Neuronal stem cell (in vitro differentiated cells): Measurements from ENCODE around the gene ABHD1.
A peak's percentile ranks its signal among the peaks of the same experiment; 100 is the strongest.

Experiments used
- DNase-seq: peaks from one replicate; pipeline ENCODE4 v3.0.0-alpha.2; 2013; ENCODE audit warnings: low spot score
- H2AFZ ChIP-seq: one replicate; pipeline ENCODE4 v1.6.1; 2013; ENCODE audit warnings: mild to moderate bottlenecking, low read length, inconsistent platforms
- H2AK5ac ChIP-seq: 2 replicates; pipeline ENCODE4 v1.6.1; 2013; ENCODE audit warnings: low read depth, mild to moderate bottlenecking, inconsistent platforms, low read length, moderate library complexity, mixed read lengths
- H2BK120ac ChIP-seq: 2 replicates; pipeline ENCODE4 v1.6.1; 2013; ENCODE audit warnings: low read depth, mild to moderate bottlenecking, inconsistent platforms, low read length, moderate library complexity, mixed read lengths
- H2BK12ac ChIP-seq: one replicate; pipeline ENCODE4 v1.6.1; 2013; ENCODE audit warnings: low read length, inconsistent platforms
- H2BK15ac ChIP-seq: 2 replicates; pipeline ENCODE4 v1.6.1; 2013; ENCODE audit warnings: mild to moderate bottlenecking, low read length, inconsistent platforms, mixed read lengths
- H2BK5ac ChIP-seq: one replicate; pipeline ENCODE4 v1.6.1; 2013; ENCODE audit warnings: inconsistent platforms, mild to moderate bottlenecking, low read length, moderate library complexity
- H3K14ac ChIP-seq: one replicate; pipeline ENCODE4 v1.6.1; 2013; ENCODE audit warnings: low read length, inconsistent platforms
- H3K18ac ChIP-seq: 2 replicates; pipeline ENCODE4 v1.6.1; 2013; ENCODE audit warnings: low read length, inconsistent platforms
- H3K23ac ChIP-seq: 2 replicates; pipeline ENCODE4 v1.6.1; 2013; ENCODE audit warnings: low read depth, mild to moderate bottlenecking, mixed read lengths, low read length, inconsistent platforms; ENCODE audit not compliant: poor library complexity
- H3K27ac ChIP-seq: replicated peaks from 3 replicates; pipeline ENCODE4 v1.5.1; 2013; ENCODE audit warnings: low read length, inconsistent platforms
- H3K27me3 ChIP-seq, 3 experiments: 2 replicates each; pipeline ENCODE4 v1.6.1; 2013; ENCODE audit warnings: low read length in 3 of 3, mild to moderate bottlenecking in 2 of 3, inconsistent platforms in 1 of 3, low read depth in 1 of 3, mixed read lengths in 1 of 3, moderate library complexity in 1 of 3; ENCODE audit not compliant: control insufficient read depth in 3 of 3, insufficient read depth in 3 of 3
- H3K36me3 ChIP-seq, 2 donors: replicated peaks in 1 of 2; 2 replicates each; pipeline ENCODE4 v1.6.1; 2013; ENCODE audit warnings: low read length in 2 of 2; ENCODE audit not compliant: control insufficient read depth in 2 of 2, insufficient read depth in 2 of 2
- H3K4ac ChIP-seq: 2 replicates; pipeline ENCODE4 v1.6.1; 2013; ENCODE audit warnings: inconsistent platforms, mild to moderate bottlenecking, low read length, moderate library complexity
- H3K4me1 ChIP-seq, 2 donors: 1 replicate in 1 of 2; 2 replicates in 1 of 2; pipeline ENCODE4 v1.6.1; 2013; ENCODE audit warnings: low read length in 2 of 2, low read depth in 1 of 2; ENCODE audit not compliant: control insufficient read depth in 2 of 2, insufficient read depth in 1 of 2
- H3K4me2 ChIP-seq: one replicate; pipeline ENCODE4 v1.6.1; 2013; ENCODE audit warnings: mild to moderate bottlenecking, low read length, inconsistent platforms; ENCODE audit not compliant: insufficient read depth, poor library complexity, severe bottlenecking
- H3K4me3 ChIP-seq, 2 donors: 2 replicates each; pipeline ENCODE4 v1.5.1; 2013; ENCODE audit warnings: low read length in 2 of 2, mild to moderate bottlenecking in 2 of 2, inconsistent platforms in 1 of 2, moderate library complexity in 1 of 2
- H3K79me1 ChIP-seq: one replicate; pipeline ENCODE4 v1.6.1; 2013; ENCODE audit warnings: low read depth, mild to moderate bottlenecking, inconsistent platforms, low read length, moderate library complexity
- H3K9ac ChIP-seq: one replicate; pipeline ENCODE4 v1.6.1; 2013; ENCODE audit warnings: mild to moderate bottlenecking, low read depth, low read length, inconsistent platforms; ENCODE audit not compliant: poor library complexity
- H3K9me3 ChIP-seq, 2 donors: replicated peaks in 1 of 2; 2 replicates each; pipeline versions ENCODE3 to v1.6.1; 2013; ENCODE audit warnings: low read length in 2 of 2, mild to moderate bottlenecking in 2 of 2, inconsistent platforms in 1 of 2, low read depth in 1 of 2, mixed read lengths in 1 of 2, moderate library complexity in 1 of 2; ENCODE audit not compliant: control insufficient read depth in 2 of 2, insufficient read depth in 1 of 2
- H4K8ac ChIP-seq: one replicate; pipeline ENCODE4 v1.6.1; 2013; ENCODE audit warnings: low read depth, mild to moderate bottlenecking, inconsistent platforms, low read length, moderate library complexity
- H4K91ac ChIP-seq: one replicate; pipeline ENCODE4 v1.6.1; 2013; ENCODE audit warnings: low read length, low read depth, mild to moderate bottlenecking, inconsistent platforms; ENCODE audit not compliant: poor library complexity
- WGBS, 2 donors: extraction: QIAGEN DNeasy Blood & Tissue Kit; methylation state at CpG; one replicate each; pipeline ENCODE4 v1.1.7; 2013; ENCODE audit warnings: missing lambda C conversion rate in 2 of 2, mixed read lengths in 1 of 2; ENCODE audit not compliant: insufficient read length in 2 of 2, insufficient replicate concordance in 1 of 2; ENCODE audit errors: extremely low coverage in 2 of 2; 5-methylcytosine and 5-hydroxymethylcytosine counted together

ABHD1 gene

DNA sequence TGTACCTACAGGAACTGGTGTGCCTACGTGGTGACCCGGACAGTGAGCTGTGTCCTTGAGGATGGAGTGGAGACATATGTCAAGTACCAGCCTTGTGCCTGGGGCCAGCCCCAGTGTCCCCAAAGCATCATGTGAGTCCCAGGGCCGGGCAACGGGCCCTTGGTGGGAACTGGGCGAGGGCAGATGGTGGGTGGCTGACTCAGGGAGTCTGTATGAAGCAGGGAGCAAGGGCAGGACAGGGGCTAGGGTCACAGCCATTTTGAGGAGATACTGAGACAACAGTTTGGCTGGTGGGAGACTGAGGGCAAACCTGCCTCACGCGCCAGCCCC, 43.5 kb upstream of the ABHD1 start:
- Histone ChIP-seq H3K4me2 (no peak overlapping the region), H3K18ac (no peak overlapping the region), H4K91ac (no peak overlapping the region), H2BK120ac (peak overlapping the region; percentile 90), H2BK5ac (peak overlapping the region; percentile 57), H2BK15ac (peak overlapping the region; percentile 96), H3K14ac (peak overlapping the region; percentile 25), H3K27me3 (peaks cover 0 to under 1% (median 0%) of the 10 kb centered on the region in 3 experiments), H4K8ac (no peak overlapping the region), H3K36me3 (no peaks in the 10 kb centered on the region), H3K4me1 (peaks cover 12 to 50% of the 10 kb centered on the region in 2 donors), H3K9me3 (no peaks in the 10 kb centered on the region), H3K4ac (no peak overlapping the region), H2AFZ (peak overlapping the region; percentile 16), H3K9ac (peak overlapping the region; percentile 63), H3K27ac (no peak overlapping the region), H3K4me3 (no peak overlapping the region), H3K79me1 (no peaks in the 10 kb centered on the region), H2BK12ac (peak overlapping the region; percentile 67), H3K23ac (peak overlapping the region; percentile 76), H2AK5ac (peak overlapping the region; percentile 71)
- WGBS, 2 donors, result no CpG with 5 or more reads among the region's 7 CpGs
- no peak for DNase-seq

DNA sequence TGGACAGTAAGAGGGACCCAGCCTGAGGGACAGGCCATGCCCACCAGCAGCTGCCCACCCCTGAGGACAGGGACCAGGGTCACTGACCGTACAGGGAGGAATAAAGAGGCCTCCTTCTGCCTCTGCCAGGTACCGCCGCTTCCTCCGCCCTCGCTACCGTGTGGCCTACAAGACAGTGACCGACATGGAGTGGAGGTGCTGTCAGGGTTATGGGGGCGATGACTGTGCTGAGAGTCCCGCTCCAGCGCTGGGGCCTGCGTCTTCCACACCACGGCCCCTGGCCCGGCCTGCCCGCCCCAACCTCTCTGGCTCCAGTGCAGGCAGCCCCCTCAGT, 43.0 kb upstream of the ABHD1 start:
- Histone ChIP-seq H2BK5ac (peak overlapping the region; percentile 57), H3K14ac (peak overlapping the region; percentile 67), H4K91ac (peak overlapping the region; percentile 86), H4K8ac (peak overlapping the region; percentile 53), H2AK5ac (peak overlapping the region; percentile 71), H3K4ac (peak overlapping the region; percentile 97), H3K9me3 (no peaks in the 10 kb centered on the region), H3K4me2 (peak overlapping the region; percentile 29), H3K4me1 (peaks cover 15 to 50% of the 10 kb centered on the region in 2 donors), H2BK120ac (peak overlapping the region; percentile 90), H3K27ac (no peak overlapping the region), H3K36me3 (no peaks in the 10 kb centered on the region), H2BK15ac (peak overlapping the region; percentile 96), H3K79me1 (no peaks in the 10 kb centered on the region), H3K18ac (peak overlapping the region; percentile 92), H3K9ac (peak overlapping the region; percentile 38), H2AFZ (peak overlapping the region; percentile 71), H3K23ac (peak overlapping the region; percentile 76), H2BK12ac (peak overlapping the region; percentile 67), H3K27me3 (peaks cover 0 to 2% (median 0%) of the 10 kb centered on the region in 3 experiments), H3K4me3 (no peak overlapping the region)
- WGBS, 2 donors, result no CpG with 5 or more reads among the region's 14 CpGs
- DNase-seq, result no peak

DNA sequence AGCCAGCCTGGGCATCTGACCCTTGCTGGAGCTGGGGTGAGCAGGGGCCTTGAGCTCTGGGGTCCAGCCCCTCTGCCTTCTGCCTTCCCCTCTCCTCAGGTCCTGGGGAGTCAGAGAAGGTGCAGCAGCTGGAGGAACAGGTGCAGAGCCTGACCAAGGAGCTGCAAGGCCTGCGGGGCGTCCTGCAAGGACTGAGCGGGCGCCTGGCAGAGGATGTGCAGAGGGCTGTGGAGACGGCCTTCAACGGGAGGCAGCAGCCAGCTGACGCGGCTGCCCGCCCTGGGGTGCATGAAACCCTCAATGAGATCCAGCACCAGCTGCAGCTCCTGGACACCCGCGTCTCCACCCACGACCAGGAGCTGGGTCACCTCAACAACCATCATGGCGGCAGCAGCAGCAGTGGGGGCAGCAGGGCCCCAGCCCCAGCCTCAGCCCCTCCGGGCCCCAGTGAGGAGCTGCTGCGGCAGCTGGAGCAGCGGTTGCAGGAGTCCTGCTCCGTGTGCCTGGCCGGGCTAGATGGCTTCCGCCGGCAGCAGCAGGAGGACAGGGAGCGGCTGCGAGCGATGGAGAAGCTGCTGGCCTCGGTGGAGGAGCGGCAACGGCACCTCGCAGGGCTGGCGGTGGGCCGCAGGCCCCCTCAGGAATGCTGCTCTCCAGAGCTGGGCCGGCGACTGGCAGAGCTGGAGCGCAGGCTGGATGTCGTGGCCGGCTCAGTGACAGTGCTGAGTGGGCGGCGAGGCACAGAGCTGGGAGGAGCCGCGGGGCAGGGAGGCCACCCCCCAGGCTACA, 41.4 kb upstream of the ABHD1 start:
- H3K9ac ChIP-seq, result no peak overlapping the region
- H2BK12ac ChIP-seq, result peak overlapping the region; percentile 59
- peaks cover 0 to 6% (median 0%) of the 10 kb centered on the region in 3 experiments for H3K27me3 ChIP-seq
- no peak for DNase-seq
- H3K23ac ChIP-seq, result no peak overlapping the region
- peak overlapping the region; percentile 11 for H2BK120ac ChIP-seq
- H3K4me3 ChIP-seq, result no peak overlapping the region
- no peak overlapping the region for H4K8ac ChIP-seq
- peak overlapping the region; percentile 40 for H4K91ac ChIP-seq
- no peak overlapping the region for H3K14ac ChIP-seq
- H3K27ac ChIP-seq, result no peak overlapping the region
- peak overlapping the region; percentile 55 for H2BK5ac ChIP-seq
- no peaks in the 10 kb centered on the region for H3K36me3 ChIP-seq
- H2BK15ac ChIP-seq, result peak overlapping the region; percentile 64
- no peak overlapping the region for H3K4ac ChIP-seq
- peak overlapping the region; percentile 33 for H3K18ac ChIP-seq
- H3K4me1 ChIP-seq, result peaks cover 15 to 43% of the 10 kb centered on the region in 2 donors
- WGBS, 2 donors, result no CpG with 5 or more reads among the region's 38 CpGs
- no peaks in the 10 kb centered on the region for H3K79me1 ChIP-seq
- H2AFZ ChIP-seq, result no peak overlapping the region
- H3K4me2 ChIP-seq, result no peak overlapping the region
- peak overlapping the region; percentile 66 for H2AK5ac ChIP-seq
- H3K9me3 ChIP-seq, result no peaks in the 10 kb centered on the region

- H2AFZ ChIP-seq, result no peak overlapping the region
- no peak overlapping the region for H3K4me3 ChIP-seq
- H3K4me2 ChIP-seq, result no peak overlapping the region
- H3K9me3 ChIP-seq, result no peaks in the 10 kb centered on the region
- WGBS, 2 donors, result no CpG with 5 or more reads among the region's 27 CpGs
- H2BK12ac ChIP-seq, result no peak overlapping the region
- no peak for DNase-seq
- peak overlapping the region; percentile 8 for H3K18ac ChIP-seq
- H2BK5ac ChIP-seq, result no peak overlapping the region
- no peak overlapping the region for H3K9ac ChIP-seq
- H3K4ac ChIP-seq, result no peak overlapping the region
- no peaks in the 10 kb centered on the region for H3K79me1 ChIP-seq
- H2BK15ac ChIP-seq, result peak overlapping the region; percentile 64
- peak overlapping the region; percentile 92 for H2AK5ac ChIP-seq
- H3K27me3 ChIP-seq, result peaks cover 0 to 6% (median 6%) of the 10 kb centered on the region in 3 experiments
- no peak overlapping the region for H3K27ac ChIP-seq
- H3K4me1 ChIP-seq, result peaks cover 15 to 42% of the 10 kb centered on the region in 2 donors
- no peaks in the 10 kb centered on the region for H3K36me3 ChIP-seq
- no peak overlapping the region for H2BK120ac ChIP-seq
- H4K91ac ChIP-seq, result no peak overlapping the region
- no peak overlapping the region for H4K8ac ChIP-seq
- no peak overlapping the region for H3K23ac ChIP-seq
- no peak overlapping the region for H3K14ac ChIP-seq
Measured at GRCh38 chr2:27082773-27083409, 40.7 kb upstream of the ABHD1 start.
